HG03097 (cell line): ENCODE results near the gene PPM1E.

ENCODE experiments used
- ATAC-seq: cut with Tn5 transposase; IDR thresholded peaks from one replicate; pipeline ENCODE4 v1.9.1; 2021; ENCODE audit not compliant: unreplicated experiment, low FRiP score

The PPM1E gene

GRCh38 chr17:59028328-59028727, 272.7 kb downstream of the PPM1E start:
- no peak for ATAC-seq

DNA sequence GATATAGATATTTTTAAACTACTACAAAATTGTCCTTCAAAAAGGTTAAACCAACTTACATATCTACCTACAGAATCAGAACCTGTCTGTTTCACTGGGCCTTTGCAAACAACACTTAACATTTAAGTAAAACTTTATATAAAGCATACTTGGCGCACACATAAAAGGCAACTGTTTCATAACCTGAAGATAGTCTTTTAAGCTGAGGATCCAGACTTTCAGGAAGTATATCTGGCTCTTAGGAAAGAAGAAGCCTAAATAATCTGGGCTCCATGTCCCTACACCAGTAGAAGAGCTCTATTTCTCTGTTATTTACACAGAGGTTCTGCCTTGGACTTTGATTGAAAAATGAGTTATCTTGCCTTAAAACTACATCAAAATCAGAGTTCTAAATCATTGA, 275.2 kb downstream of the PPM1E start:
- no peak for ATAC-seq
